ENCODE measurements around the gene RAI14. TPM values are rescaled to one million over a fixed set of nuclear protein-coding genes. Genes with fewer than 3 reads are reported as not detected.
A peak's percentile ranks its signal among the peaks of the same experiment; 100 is the strongest.

Gene RAI14
- total RNA-seq, 1 donor from 2014 or later = 260 TPM

- no peaks in the 10 kb centered on the region for H3K27me3 Mint-ChIP-seq (ENCODE audit: low read depth)
- no peak overlapping the region for H3K27ac Mint-ChIP-seq (ENCODE audit: unreplicated experiment)
- no peak for TF ChIP-seq CTCF (IDR thresholded peaks at IDR 0.05)
- peaks cover 7% of the 10 kb centered on the region for H3K36me3 Mint-ChIP-seq (ENCODE audit: low read depth)
- H3K4me1 Mint-ChIP-seq (ENCODE audit: low read depth) = peaks cover 40% of the 10 kb centered on the region
- H3K4me3 Mint-ChIP-seq (ENCODE audit: unreplicated experiment) = no peak overlapping the region
- no peak for DNase-seq (ENCODE audit: low spot score)
- H3K9me3 Mint-ChIP-seq (ENCODE audit: low read depth) = no peaks in the 10 kb centered on the region
These were observed 11.6 kb downstream of the RAI14 start for GRCh38 chr5:34667705-34668104.

GRCh38 chr5:34669931-34670516 lies 13.9 kb downstream of the RAI14 start:
- DNase-seq (ENCODE audit: low spot score) = no peak
- TF ChIP-seq CTCF (IDR thresholded peaks at IDR 0.05) = no peak
- Mint-ChIP-seq H3K4me3 (ENCODE audit: unreplicated experiment) (no peak overlapping the region), H3K27me3 (ENCODE audit: low read depth) (no peaks in the 10 kb centered on the region), H3K36me3 (ENCODE audit: low read depth) (peaks cover 3% of the 10 kb centered on the region), H3K9me3 (ENCODE audit: low read depth) (no peaks in the 10 kb centered on the region), H3K4me1 (ENCODE audit: low read depth) (peaks cover 57% of the 10 kb centered on the region), H3K27ac (ENCODE audit: unreplicated experiment) (peak overlapping the region; percentile 59)

- H3K4me3 Mint-ChIP-seq (ENCODE audit: unreplicated experiment) = no peak overlapping the region
- H3K27me3 Mint-ChIP-seq (ENCODE audit: low read depth) = no peaks in the 10 kb centered on the region
- peaks cover 70% of the 10 kb centered on the region for H3K4me1 Mint-ChIP-seq (ENCODE audit: low read depth)
- peaks cover 1% of the 10 kb centered on the region for H3K36me3 Mint-ChIP-seq (ENCODE audit: low read depth)
- no peaks in the 10 kb centered on the region for H3K9me3 Mint-ChIP-seq (ENCODE audit: low read depth)
- DNase-seq (ENCODE audit: low spot score) = no peak
- no peak overlapping the region for H3K27ac Mint-ChIP-seq (ENCODE audit: unreplicated experiment)
- no peak for TF ChIP-seq CTCF (IDR thresholded peaks at IDR 0.05)
These were observed 16.1 kb downstream of the RAI14 start for GRCh38 chr5:34672196-34672595.

GRCh38 chr5:34673463-34674125 lies 17.5 kb downstream of the RAI14 start:
- H3K4me1 Mint-ChIP-seq (ENCODE audit: low read depth) = peaks cover 79% of the 10 kb centered on the region
- no peak overlapping the region for H3K4me3 Mint-ChIP-seq (ENCODE audit: unreplicated experiment)
- H3K27ac Mint-ChIP-seq (ENCODE audit: unreplicated experiment) = peak overlapping the region; percentile 95
- no peaks in the 10 kb centered on the region for H3K27me3 Mint-ChIP-seq (ENCODE audit: low read depth)
- DNase-seq (ENCODE audit: low spot score) = no peak
- no peaks in the 10 kb centered on the region for H3K9me3 Mint-ChIP-seq (ENCODE audit: low read depth)
- H3K36me3 Mint-ChIP-seq (ENCODE audit: low read depth) = peaks cover 2% of the 10 kb centered on the region
- TF ChIP-seq CTCF (IDR thresholded peaks at IDR 0.05) = no peak

GRCh38 chr5:34674187-34674586 lies 18.1 kb downstream of the RAI14 start:
- H3K4me3 Mint-ChIP-seq (ENCODE audit: unreplicated experiment) = no peak overlapping the region
- H3K27ac Mint-ChIP-seq (ENCODE audit: unreplicated experiment) = peak overlapping the region; percentile 95
- no peak for DNase-seq (ENCODE audit: low spot score)
- no peaks in the 10 kb centered on the region for H3K9me3 Mint-ChIP-seq (ENCODE audit: low read depth)
- peaks cover 83% of the 10 kb centered on the region for H3K4me1 Mint-ChIP-seq (ENCODE audit: low read depth)
- H3K27me3 Mint-ChIP-seq (ENCODE audit: low read depth) = no peaks in the 10 kb centered on the region
- no peak for TF ChIP-seq CTCF (IDR thresholded peaks at IDR 0.05)
- H3K36me3 Mint-ChIP-seq (ENCODE audit: low read depth) = peaks cover 3% of the 10 kb centered on the region
